Activated CD4-positive, alpha-beta T cell treated with anti-CD3 and anti-CD28 coated beads, Interleukin-2, amount 50 U/mL, for 4 hours (primary cell): ENCODE results near the gene DHX8.
"Not testable (repeated sequence)": the region's sequence is repeated elsewhere in the genome, so short reads cannot be mapped to it uniquely, and the experiment has no call there.

Experiments used
- DNase-seq, 2 experiments: peaks; one replicate each; pipeline ENCODE4 v3.0.0-alpha.2; 2020

Gene DHX8

GRCh38 chr17:43462569-43462968, 21.2 kb upstream of the DHX8 start:
- not testable (repeated sequence) for DNase-seq

GRCh38 chr17:43463241-43463640, 20.5 kb upstream of the DHX8 start:
- no peak for DNase-seq

DNA sequence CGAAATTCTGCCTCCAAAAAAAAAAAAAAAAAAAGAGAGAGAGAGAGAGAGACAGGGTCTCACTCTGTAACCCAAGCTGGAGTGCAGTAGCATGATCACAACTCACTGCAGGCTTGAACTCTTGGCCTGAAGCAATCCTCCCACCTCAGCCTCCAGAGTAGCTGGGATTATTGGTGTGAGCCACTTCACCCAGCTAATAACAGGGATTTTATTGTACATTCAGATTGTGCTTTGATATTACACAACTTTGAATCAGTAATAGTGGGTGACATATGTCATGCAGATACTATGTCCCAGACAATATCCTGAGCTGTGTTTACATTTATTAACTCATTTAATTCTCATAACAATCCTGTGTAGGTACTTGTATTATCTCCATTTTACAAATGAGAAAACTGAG, 19.7 kb upstream of the DHX8 start:
- DNase-seq = no peak

- DNase-seq = no peak
Measured at GRCh38 chr17:43465049-43465448, 18.7 kb upstream of the DHX8 start.

- no peak for DNase-seq
Measured at GRCh38 chr17:43467981-43468581, 15.7 kb upstream of the DHX8 start.

GRCh38 chr17:43468691-43469139, 15.1 kb upstream of the DHX8 start:
- DNase-seq = no peak

- no peak for DNase-seq
Measured at GRCh38 chr17:43469145-43469544, 14.6 kb upstream of the DHX8 start.

GRCh38 chr17:43471585-43472160, 12.1 kb upstream of the DHX8 start:
- DNase-seq = no peak

- DNase-seq = no peak
Measured at GRCh38 chr17:43475494-43476089, 8.2 kb upstream of the DHX8 start.

DNA sequence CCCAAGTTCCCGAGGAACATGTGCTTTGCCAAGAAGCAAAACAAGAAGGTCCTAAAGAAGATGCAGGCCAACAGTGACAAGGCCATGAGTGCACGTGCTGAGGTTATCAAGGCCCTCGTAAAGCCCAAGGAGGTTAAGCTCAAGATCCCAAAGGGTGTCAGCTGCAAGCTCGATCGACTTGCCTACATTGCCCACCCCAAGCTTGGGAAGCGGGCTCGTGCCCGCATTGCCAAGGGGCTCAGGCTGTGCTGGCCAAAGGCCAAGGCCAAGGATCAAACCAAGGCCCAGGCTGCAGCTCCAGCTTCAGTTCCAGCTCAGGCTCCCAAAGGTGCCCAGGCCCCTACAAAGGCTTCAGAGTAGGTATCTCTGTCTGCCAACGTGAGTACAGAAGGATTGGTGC, 7.5 kb upstream of the DHX8 start:
- not testable (repeated sequence) for DNase-seq

- no peak for DNase-seq
Measured at GRCh38 chr17:43477832-43478634, 5.7 kb upstream of the DHX8 start.

DNA sequence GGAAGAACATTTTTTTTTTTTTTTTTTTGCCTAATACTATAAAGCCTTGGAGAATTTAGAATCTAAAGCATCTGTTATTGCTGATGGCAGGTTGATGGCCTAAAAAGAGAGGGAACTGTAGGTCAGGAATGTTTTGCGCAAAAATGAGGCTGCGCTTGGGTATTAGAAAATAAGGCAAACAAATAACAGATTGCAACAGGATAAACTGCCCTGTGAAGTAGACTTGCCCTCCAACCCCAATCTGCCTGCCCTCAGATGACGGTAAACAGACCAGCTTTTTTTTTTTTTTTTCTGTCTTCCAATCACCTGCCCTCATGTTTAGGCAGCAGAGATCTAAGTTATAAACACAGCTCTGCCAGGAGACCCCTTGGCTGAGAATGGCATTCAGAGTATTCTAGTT, 3.8 kb upstream of the DHX8 start:
- DNase-seq = no peak

GRCh38 chr17:43482103-43483012, 1.4 kb upstream of the DHX8 start:
- no peak for DNase-seq

- DNase-seq = no peak
Measured at GRCh38 chr17:43490621-43491020, 6.8 kb downstream of the DHX8 start.

DNA sequence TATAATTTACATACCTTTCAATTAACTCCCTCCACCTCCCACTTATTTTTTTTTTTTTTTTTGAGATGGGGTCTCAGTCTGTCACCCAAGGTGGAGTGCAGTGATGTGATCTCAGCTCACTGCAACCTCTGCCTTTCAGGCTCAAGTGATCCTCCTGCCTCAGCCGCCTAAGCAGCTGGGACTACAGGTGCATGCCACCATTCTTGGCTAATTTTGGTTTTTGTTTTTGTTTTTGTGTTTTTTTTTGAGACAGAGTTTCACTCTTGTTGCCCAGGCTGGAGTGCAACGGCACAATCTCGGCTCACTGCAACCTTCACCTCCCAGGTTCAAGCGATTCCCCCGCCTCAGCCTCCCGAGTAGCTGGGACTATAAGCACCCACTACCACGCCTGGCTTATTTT, 25.7 kb downstream of the DHX8 start:
- not testable (repeated sequence) for DNase-seq

- not testable (repeated sequence) for DNase-seq
Measured at GRCh38 chr17:43511199-43511598, 27.4 kb downstream of the DHX8 start.

- no peak for DNase-seq
Measured at GRCh38 chr17:43515656-43516055, 31.9 kb downstream of the DHX8 start.

- DNase-seq = no peak
Measured at GRCh38 chr17:43517161-43517560, 33.4 kb downstream of the DHX8 start.

- no peak for DNase-seq
Measured at GRCh38 chr17:43517615-43518386, 34.0 kb downstream of the DHX8 start.

GRCh38 chr17:43521389-43521788, 37.6 kb downstream of the DHX8 start:
- no peak for DNase-seq

GRCh38 chr17:43524945-43525575, 41.3 kb downstream of the DHX8 start:
- no peak for DNase-seq
